HG03457 (cell line): ENCODE data around the gene PAQR7.
A peak's percentile ranks its signal among the peaks of the same experiment; 100 is the strongest.

ENCODE experiments used
- ATAC-seq: cut with Tn5 transposase; IDR thresholded peaks from one replicate; pipeline ENCODE4 v1.9.1; 2021; ENCODE audit warnings: moderate number of reproducible peaks; ENCODE audit not compliant: unreplicated experiment

Gene PAQR7

DNA sequence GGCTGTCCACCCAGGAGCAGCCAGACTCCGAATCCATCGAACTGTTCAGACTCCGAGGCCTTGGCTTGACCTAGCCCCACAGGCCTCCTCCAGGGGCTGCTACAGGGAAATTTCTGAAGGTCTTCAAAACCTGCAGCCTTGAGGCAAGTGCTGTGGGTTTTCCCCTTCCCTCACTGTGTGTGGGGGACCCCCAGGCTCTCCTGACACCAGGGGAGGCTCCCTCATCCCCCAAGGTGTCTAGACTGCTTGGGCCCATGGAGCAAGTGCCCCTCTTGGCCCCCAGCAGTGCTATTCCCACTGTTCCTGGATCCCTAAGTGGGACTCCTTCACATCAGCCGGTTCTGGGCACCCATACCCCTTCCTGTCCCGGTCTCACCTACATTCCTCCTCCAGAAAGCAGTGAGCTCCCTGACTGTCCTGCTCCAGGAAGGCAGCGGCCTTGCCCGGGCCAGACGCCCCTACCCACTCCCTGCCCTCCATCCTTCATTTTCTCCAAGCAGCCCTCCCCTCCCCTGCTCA is 814 bp downstream of the PAQR7 start:
- no peak for ATAC-seq

DNA sequence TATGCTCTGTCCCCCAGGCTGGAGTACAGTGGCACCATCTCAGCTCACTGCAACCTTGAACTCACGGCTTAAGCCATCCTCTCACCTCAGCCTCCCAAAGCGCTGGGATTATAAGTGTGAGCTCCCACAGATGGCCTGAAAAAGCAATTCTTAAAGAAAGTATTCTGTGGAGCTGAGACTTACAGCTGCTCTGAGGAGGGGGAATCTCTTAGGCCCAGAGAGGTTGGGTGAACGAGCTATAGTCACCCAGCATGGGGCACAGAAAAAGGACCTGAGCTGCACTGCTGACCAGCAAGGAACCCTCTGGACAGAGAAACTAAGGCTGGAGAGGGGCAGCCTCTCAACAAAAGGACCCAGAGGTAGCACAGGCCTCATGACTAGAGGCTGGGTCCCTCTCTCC is 1.3 kb downstream of the PAQR7 start:
- ATAC-seq = no peak

DNA sequence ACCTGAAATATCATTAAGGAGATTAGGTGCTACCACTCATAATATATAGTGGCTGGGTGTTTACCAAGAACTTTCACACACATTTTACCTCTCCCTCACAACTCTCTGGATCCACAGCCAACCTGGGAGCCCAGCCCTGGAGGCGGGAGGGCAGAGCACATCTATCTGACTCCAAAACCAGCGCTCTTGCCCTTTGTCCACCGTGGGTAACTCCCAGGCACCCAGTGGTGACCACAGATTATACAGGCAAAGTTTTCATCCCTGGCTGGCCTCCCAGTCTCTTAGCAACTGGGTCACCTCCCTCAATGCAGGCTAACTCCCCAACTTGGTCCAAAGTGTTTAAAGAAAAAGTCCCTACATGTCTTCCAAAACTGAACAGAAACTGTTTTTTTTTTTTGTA is 2.4 kb downstream of the PAQR7 start:
- no peak for ATAC-seq

DNA sequence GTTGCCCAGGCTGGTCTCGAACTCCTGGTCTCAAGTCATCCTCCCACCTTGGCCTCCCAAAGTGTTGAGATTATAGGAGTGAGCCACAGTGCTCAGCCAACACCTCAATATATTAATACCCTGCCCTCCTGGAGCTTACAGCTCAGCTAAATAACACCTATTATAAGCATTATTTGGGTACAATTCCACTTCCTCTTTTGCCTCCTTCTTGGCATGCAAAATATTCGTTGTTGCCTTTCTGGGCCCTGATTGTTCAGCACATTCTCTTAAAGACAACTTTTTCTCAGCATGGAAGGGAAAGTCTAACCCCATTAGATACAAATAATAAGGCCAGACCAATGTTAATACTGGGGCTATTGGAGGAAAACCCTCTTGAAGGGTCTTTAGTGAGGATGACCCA is 2.8 kb downstream of the PAQR7 start:
- no peak for ATAC-seq

DNA sequence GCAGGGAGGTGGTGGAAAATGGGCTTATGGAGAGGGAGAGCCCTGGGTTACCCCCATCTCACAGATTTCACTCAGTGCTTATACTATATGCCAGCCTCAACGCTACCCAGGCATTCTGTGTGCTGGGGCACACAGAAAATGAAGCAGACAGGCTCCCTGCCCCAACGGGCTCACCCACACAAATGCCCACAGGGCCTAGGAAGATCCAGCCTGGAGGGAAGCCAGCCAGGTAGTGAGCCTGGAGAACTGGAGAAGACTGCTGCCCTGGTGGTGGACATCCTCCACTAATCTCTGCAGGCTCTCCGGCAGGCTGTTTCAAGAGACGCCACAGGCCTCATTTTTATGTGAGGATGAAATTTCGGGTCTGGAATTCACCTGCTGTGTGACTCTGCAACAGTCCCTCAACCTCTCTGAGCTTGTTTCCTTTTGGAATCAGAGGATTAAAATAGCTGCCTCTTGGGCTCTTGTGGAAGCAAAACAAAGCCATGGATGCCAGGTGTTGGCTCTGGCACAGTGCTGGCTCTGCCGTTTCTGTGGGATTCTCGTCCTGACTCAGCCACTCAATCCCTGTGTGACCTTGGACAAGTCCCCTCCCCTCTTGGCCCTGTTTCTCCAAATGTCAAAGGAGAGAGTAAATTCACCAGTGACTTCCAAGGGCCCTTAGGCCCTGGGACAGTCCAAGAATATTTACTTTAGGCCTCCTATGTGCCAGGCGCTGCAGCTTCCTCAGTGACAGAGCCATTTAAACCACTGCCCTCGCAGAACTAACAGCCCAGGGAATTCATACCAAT is 3.6 kb downstream of the PAQR7 start:
- no peak for ATAC-seq

DNA sequence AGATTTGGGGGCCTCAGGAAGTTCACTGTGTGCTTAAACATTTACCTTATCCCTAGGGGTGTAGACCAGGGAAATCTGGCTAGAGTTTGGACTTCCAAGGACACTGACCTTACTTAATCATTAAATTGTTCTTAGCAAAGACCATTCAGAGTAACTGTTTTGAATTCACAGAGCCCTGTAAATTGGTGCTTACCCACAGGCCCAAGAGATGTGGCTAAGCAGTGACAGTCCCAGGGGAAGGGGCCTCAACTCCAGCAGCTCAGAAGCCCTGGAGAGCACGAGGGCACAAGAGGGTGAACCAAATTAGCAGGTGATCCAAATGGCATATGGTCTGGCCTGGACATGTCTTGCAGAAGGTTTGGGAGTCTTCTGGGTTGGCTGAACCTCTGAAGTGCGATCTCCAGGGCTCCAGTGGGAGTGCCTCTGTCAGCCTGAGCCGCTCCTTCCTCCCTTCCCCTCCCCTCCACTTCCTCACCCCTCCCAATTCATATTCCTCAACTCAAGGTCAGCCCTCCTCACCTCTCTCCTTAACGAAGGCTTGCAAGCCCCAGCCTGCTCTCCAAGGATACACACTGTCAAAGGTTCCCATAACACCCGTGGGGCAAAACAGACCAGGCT is 4.3 kb downstream of the PAQR7 start:
- no peak for ATAC-seq

DNA sequence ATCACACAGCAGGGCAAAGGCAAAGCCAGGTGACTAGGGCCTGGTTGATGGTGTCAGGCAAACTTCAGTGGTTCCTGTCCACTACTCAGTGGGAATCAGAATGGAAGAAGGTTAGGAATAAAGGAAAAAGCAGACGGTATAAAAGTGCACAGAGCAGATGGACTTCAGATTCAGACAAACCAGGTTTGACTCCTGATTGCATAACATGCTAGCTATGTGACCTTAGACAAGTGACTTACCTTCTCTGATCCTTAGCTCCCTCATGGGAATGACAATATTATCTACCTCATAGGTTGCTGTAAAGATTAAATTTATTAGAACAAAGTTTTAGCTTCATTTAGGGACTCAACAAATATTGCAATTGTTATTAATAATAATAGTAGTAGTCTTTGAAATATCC is 4.9 kb downstream of the PAQR7 start:
- ATAC-seq = no peak

DNA sequence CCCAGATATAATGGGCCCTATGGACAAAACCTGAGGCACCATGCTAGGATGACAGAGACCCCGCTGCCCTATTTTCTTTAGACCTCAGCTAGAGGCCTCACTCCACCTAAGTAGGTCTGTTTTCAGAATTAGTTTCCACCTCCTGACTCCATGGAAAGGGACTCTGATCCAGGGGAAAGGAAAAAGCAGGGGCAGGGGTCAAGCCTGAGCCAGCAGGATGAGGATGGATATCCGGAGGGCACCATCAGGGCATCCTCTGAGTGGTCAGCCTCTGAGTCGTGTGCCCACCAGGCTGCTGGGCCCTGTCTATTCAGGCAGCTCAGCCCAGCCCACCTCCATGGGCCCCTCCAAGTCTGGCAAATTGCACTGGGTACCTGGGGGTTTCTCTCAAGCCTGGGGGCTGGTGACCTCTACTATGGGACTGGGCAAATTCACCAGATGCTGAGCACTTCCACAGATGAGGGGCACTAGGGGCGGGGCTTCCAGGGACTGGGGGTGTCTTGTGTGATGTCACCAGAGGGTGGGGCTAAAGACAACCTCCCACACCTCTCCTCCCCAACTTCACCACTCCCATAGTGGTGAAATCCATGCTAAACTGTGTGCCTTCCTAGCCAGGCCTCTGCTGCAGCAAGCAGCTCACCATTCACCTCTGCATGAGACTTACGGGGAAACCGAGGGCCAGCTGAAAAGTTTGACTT is 5.5 kb downstream of the PAQR7 start:
- ATAC-seq = no peak

DNA sequence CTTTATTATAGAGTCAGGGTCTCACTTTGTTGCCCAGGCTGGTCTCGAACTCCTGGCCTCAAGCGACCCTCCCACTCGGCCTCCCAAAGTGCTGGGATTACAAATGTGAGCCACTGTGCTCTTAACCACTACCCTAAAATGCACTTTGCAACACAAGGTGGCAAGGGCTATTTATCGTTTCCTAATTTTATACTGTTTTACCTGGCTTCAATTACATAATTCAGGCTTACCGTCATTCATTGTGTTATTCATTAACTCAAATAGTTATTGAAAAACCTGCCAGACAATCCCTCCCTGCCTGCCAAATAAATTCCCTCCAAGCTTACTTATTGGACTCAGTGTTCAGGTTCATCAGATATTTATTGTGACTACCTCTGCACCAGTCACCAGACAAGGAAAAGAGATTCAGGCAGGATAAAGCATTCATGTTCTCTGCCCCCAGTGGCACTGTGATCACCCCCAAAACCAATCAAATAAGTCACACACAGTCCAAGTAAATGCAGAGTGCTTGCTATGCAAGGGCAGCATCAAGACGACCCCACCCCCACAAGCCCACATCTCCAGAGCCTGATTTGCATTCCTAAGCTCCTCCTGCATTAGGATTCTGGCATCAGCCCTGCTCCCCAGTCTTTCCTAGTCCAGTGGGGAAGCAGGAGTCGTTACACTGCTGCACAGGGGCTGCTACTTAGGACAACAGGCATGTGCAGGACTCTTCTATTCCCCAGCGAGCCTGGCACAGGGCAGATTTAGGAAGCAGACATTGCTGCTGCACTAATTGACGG is 8.1 kb downstream of the PAQR7 start:
- no peak for ATAC-seq

DNA sequence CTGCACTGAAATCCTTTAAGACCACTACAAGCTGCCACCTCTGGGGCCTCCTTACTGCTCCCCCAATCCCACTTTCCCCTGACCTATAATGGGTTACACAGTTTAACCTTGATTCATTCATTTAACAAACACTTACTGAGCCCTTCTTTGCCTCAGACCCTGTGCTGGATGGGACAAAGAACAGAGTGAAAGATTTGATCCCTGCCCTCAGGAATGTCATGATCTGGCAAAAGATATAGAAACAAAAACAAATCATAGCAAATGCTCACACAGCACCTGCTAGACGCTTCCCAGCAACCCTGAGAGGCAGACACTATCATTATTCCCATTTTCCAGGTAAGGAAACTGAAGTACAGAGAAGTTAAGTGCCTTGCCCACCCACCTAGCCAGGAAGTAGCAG is 9.2 kb downstream of the PAQR7 start:
- no peak for ATAC-seq

DNA sequence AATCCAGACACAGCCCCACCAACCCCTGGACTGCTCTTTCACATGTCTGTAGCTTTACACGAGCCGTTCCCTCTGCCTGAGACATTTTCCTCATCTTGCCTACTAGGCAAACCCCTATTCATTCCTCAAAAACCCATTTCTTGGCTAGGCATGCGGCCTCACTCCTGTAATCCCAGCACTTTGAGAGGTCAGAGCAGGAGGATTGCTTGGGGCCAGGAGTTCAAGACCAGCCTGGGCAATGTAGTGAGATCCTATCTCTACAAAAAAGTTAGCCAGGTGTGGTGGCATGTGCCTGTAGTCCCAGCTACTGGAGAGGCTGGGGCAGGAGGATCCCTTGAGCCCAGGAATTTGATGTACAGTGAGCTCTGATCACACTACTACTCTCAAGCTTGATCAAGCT is 11.1 kb downstream of the PAQR7 start:
- no peak for ATAC-seq

DNA sequence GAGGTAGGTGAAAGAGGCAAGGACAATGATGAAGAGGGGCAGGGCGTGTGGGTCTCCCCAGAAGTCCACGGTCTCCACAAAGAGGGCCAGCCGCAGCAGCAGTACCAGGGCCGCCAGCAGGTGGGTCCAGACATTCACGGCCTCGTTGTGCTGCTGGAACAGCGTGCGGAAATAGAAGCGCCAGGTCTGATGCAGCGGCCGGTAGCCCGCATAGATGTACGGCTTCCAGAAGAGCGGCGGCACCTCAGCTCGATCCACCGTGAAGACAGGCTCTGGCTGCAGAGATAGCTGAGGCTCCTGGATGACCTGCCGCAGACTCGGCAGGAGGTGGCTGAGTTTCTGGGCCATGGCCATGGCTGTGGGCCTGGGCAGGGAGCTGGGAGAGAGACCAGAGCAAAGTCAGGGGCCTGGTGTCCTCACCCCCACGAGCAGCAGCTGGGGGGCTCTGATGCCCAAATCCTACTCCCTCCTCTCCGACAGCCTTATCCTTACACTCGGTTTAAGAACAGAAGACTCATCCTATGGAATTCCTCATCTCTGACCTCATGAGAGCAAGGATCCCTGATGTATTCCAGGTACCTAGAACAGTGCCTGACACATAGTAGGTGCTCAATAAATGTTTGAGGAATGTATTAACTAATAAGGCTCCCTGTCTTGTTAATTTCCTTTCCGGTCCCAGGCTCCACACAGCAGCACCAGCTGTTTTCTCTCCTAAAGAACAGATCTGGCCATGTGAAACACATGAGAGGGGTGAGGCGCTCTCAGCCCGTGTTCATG is 11.8 kb downstream of the PAQR7 start:
- ATAC-seq = no peak

DNA sequence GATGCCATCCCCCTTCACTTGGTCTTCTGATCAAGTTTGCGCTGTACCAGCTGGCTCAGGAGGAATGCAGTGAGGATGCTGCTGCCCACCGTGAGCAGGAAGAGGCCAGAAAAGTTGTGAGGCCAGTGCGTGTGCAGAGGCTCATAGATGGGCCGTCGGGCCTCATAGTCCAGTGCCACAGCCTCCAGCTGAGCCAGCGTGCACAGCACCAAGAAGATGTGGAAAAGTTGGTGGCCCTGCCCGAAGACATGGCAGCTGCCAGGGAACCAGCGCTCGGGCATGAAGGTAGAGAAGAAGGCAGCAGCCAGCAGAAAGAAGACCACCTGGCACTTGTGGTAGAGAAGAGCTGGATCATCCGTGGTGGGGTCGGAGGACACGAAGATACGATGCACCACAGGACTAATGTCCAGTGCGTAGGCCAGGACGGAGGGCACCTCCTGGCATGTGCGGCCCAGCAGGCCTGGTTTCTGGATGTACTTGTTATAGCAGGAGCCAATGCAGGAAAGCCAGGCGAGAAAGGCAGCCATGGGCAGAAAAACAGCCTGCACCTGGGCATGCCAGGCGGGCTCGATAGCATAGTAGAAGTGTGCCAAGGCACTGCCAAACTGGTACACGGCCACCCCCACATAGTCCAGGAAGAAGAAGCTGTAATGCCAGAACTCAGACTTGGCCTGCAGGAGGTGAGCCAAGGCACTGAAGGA is 12.6 kb downstream of the PAQR7 start:
- ATAC-seq = no peak

DNA sequence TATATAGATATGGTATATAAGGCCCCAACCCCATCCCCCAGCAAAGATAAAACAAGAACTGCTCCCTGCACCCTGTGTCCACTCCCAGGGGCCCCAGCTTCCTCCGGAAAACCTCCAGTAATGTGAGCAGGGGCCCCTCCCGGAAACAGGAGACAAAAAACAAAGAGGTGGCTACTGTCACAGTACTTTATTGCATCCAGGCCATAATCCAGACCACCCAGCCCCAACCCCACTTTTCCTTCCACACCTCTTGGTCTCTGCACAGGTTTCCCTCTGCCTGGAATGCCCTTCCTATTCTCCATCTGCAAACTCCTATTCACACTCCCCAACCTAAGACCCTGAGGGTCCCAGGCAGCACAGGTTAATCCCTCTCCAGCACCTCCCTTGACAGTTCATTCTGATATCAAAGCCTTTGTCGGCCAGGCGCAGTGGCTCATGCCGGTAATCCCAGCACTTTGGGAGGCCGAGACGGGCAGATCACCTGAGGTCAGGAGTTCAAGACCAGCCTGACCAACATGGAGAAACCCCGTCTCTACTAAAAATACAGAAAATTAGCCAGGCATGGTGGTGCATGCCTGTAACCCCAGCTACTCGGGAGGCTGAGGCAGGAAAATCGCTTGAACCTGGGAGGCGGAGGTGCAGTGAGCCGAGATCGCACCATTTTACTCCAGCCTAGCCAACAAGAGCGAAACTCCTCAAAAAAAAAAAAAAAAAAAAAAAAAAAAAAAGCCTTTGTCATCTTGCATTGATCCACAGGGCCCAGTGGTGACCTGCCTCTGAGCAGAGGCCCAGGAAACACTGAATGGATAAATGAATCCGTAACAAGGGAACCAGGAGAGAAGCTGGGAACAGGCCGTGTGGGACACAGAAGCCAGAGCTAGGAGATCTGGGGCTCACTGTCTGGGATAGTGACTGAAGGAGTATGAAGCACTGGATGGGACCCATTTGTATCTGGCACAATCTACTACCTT is 13.9 kb downstream of the PAQR7 start:
- no peak for ATAC-seq

DNA sequence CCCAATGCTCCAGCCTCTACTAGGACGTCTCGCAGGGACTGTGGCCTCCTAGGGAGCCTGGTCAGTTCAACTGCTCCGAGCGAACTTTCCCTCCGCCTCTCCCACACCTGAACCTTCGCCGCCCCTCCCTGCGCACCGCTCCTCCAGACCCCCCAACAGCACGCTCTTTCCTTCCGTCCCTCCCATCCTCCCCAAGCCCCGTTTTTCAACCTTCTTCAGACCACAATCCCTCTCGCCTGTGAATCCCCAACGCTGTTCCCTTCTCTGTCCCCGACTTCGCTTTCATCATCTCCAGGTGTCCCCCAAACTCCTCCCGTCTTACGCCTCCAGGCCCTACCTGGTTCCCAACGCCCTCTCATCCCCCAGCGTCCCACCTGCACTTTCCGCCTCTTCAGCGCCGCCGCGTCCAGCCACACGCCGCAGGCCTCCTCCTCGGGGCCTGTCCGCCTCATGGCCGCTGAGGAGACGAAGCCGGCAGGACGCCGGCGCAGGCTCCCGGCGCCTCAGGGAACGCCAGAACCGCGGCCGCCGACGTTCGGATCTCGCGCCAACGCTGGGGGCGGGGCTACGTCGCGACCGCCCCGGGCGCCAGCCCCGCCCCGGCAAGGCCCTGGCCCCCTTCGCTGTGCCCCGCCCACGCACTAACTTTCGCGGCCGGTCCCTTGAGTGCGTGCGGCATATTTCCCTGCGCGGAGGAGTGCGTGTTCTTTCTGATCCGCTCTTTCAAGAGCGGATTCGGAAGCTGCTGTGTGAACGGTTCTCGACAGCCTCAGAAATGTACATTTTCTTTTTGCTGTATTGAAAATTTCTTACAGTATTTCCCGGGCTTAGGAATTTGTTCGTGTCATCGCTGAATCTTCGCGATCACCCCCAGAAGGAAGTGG is 16.4 kb downstream of the PAQR7 start, which contains the start of gene AUNIP:
Gene AUNIP, minus strand, starts transcription at position 552 of the 884 bp plus-strand sequence. Its CDS starts 100 bp downstream, at position 452.
- peak; percentile 66 for ATAC-seq

DNA sequence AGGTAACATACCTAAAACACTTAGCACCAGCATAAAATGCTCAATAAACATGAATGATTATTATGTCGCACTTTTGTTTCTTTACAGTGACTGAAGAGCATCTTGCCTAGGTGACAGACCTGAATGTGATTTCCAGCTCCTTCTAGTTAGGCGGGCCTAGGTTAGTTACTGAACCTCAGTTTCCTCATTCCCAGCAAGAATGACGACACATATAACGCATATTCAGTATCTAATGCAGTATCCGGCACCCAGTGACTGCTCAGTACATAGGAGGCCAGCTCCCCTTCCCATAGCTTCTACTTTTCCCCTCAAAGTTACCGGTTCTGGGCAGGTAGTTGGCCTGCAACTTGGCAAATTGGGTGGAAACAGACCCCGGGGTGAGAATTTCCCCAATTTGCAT is 17.0 kb downstream of the PAQR7 start:
- ATAC-seq = no peak

DNA sequence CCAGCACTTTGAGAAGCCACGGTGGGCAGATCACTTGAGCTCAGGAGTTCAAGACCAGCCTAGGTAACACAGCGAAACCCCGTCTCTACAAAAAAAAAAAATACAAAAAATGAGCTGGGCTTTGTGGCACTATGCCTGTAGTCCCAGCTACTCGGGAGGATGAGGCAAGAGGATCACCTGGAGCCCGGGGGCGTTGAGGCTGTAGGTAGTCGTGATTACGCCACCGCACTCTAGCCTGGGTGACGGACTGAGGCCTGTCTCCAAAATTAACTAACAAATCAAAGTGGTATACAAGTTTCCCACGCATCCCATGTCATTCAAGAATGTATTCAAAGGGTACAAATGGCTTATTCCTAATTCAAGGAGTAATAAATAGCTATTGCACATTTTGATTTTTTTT is 18.7 kb downstream of the PAQR7 start:
- ATAC-seq = no peak

DNA sequence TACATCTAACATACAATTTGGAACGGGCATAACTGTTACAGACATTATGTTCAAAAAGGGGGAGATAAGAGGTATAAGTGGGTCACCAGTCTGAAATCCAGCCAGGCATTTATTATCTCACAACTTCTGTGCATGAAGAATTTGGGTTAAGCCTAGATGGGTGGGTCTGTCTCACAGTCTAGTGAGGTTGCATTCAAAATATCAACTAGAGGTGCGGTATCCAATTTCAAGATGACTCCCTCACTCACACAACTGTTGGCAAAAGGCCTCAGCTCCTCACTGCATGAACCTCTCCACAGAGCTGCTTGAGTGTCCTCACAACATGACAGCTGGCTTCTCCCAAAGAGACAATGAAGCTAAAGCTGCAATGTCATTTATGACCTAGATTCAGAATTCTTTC is 21.0 kb downstream of the PAQR7 start:
- no peak for ATAC-seq
